Amniotic epithelial cell (primary cell): ENCODE measurements around the gene OR6C1.
"Not testable (repeated sequence)": the region's sequence is repeated elsewhere in the genome, so short reads cannot be mapped to it uniquely, and the experiment has no call there.

Source experiments
- DNase-seq: peaks from one replicate; pipeline ENCODE4 v3.0.0-alpha.2; 2010; ENCODE audit warnings: low read depth

Gene OR6C1

GRCh38 chr12:55314043-55314442 lies at the start of gene OR6C1:
OR6C1 (plus strand) TSS chr12:55314343; CDS start chr12:55320600, 6,257 bp downstream.
- DNase-seq = no peak

- DNase-seq = no peak
Observed at GRCh38 chr12:55280991-55281390, 33.2 kb upstream of the OR6C1 start.

GRCh38 chr12:55289999-55290398 lies 24.1 kb upstream of the OR6C1 start:
- DNase-seq = no peak

- DNase-seq = no peak
Observed at GRCh38 chr12:55296469-55296868, 17.7 kb upstream of the OR6C1 start, which contains the start of gene OR6C6. OR6C6 (minus strand) TSS chr12:55296569; CDS start chr12:55295232, 1,337 bp downstream.

GRCh38 chr12:55320201-55320600 lies 6.1 kb downstream of the OR6C1 start:
- DNase-seq = no peak

GRCh38 chr12:55325801-55326200 lies 11.7 kb downstream of the OR6C1 start:
- not testable (repeated sequence) for DNase-seq

- no peak for DNase-seq
Observed at GRCh38 chr12:55330446-55330845, 16.3 kb downstream of the OR6C1 start, which contains the start of gene OR6C3. OR6C3 (plus strand) TSS chr12:55330746; CDS start chr12:55331701, 955 bp downstream.

GRCh38 chr12:55336002-55336401 lies 21.9 kb downstream of the OR6C1 start:
- no peak for DNase-seq

GRCh38 chr12:55355338-55355737 lies 41.2 kb downstream of the OR6C1 start:
- DNase-seq = not testable (repeated sequence)

- no peak for DNase-seq
Observed at GRCh38 chr12:55362675-55363074, 48.5 kb downstream of the OR6C1 start, which contains the start of gene OR6C75. OR6C75 (plus strand) TSS chr12:55362975; CDS start chr12:55365111, 2,136 bp downstream.

GRCh38 chr12:55365086-55365485 lies 50.9 kb downstream of the OR6C1 start:
- DNase-seq = no peak
